Activated gamma-delta T cell treated with anti-CD3 and anti-CD28 coated beads, Interleukin-2, amount 50 U/mL, for 16 hours (primary cell): ENCODE results near the gene IRAK3.
"Not testable (repeated sequence)": the region's sequence is repeated elsewhere in the genome, so short reads cannot be mapped to it uniquely, and the experiment has no call there.

ENCODE experiments used
- DNase-seq: peaks from one replicate; pipeline ENCODE4 v3.0.0-alpha.2; 2020; ENCODE audit warnings: low read depth

Gene IRAK3

DNA sequence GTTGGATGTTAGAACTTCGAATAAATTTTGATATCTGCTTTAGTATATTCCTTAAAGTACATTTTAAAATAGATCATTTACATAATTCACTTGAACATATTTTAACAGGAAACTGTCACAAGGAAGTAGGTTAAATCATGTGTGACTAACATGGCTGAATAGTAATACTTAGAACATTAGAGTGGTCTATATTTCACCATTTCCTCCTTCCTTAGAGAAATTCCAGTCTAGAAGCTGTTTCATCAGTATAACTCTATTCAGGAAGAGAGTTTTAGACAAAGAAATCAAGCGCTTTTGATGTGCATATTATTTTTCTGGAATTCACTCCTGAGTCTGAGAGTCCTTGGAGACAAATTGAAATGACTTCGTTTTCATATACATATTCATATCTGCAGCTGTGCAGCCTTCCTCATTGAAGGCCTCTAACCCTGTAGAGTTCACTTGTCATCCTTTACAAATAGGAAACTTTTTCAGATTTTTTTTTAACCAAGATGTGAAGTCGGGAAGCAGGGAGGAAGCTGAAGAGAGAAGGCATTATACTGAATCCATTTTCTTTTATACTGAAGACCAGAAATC is 28.4 kb downstream of the IRAK3 start:
- DNase-seq: no peak

DNA sequence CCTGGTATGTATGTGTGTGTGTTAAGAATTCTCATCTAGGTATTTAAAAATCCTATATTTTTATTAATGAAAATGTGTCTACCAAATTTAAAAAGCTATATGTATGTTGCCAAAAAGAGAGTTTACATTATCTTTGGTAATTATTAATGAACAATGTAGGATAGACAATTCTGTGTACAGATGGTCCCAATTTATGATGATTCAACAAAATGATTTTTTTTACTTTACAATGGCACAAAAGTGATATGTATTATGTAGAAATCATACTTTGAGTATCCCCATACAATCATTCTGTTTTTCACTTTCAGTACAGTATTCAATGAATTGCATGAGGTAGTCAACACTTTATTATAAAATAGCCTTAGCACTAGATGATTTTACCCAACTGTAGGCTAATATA is 39.4 kb downstream of the IRAK3 start:
- DNase-seq: no peak

DNA sequence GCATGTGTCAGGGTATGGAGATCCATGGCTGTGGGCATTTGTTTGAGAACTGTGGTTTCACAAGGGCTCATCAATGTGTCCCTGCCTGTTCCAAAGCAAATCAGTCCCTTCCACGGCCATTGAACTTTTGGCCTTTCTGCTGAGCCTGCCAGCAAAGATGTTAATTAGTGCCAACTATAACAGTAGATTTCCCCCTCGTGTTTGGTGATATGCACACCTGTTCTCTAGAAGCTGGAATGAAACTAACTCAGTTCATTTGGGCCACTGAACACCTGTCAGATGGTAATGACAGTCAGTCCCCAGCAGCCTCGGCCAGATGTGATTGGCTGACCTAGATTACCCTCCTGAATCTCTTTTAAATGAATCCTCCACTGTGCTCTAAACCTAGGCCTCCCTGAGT is 43.2 kb downstream of the IRAK3 start:
- DNase-seq: no peak

DNA sequence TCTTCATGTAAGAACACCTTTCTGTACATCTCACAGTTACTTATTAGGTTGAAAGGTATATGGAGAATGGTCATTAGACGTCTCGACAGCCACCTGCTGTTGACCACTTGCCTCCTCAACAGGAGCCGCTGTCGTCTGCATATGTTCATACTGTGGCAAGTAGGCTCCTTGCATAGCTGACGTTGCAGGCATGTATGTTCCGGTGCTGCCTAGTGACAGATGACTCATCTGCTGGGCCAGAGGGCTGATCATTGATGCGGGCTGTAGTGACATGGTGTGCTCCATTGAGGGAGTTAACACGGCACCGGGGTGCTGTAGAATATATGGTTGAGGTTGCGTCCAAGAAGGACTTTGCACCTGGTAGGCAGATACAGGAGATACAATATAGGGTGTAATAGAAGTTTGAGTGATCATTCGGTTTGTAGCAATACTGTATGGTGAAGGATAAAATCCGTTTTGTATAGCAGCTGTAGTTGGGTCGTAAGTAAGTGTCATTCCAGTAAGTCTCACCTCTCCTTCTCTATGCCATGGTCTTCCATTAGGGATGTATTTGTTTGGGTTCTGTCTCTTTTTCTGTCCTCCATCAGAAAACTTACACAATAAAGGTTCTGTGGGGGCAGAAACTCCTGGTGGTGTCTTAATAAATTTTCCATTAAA is 45.2 kb downstream of the IRAK3 start:
- not testable (repeated sequence) for DNase-seq

DNA sequence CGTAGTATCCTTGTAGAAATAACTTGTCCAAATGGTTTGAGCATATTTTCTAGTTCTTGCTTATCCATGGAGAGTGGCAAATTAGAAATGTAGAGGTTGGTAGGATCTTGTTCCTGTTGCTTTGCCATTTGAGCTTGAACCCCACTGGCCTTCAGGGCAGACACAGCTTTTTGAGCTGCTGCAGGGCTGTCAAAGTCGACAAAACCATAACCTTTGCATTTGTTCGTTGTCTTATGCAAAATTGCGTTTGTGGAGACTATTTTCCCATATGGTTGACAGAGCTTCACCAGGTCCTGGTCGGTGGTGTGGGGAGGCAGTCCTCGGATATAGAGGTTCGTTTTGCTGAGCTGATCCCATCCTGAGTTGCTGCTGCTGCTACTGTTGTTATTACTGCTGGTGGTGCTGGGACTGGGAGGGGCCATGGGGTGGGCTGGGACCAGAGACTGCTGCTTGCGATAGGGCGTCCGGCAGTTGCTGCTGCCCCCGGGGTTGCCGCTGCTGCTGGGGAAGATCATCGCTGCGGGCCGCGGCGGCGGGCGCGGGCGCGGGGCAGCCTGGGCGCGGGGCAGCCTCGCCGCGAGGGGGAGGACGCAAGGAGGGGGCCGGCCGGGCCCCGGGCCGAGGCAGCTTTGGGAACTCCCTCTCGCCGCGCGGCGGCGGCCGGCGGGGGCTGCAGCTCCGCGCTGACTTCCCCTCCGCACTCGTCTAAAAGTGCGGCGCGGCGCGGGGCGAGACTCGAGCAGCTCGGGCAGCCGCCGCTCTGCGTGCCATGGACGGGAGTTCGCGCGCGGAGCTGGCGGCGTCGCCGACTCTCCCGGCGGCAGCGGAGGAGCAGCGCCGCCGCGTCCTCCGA is 46.0 kb downstream of the IRAK3 start:
- DNase-seq: peak; percentile 9

DNA sequence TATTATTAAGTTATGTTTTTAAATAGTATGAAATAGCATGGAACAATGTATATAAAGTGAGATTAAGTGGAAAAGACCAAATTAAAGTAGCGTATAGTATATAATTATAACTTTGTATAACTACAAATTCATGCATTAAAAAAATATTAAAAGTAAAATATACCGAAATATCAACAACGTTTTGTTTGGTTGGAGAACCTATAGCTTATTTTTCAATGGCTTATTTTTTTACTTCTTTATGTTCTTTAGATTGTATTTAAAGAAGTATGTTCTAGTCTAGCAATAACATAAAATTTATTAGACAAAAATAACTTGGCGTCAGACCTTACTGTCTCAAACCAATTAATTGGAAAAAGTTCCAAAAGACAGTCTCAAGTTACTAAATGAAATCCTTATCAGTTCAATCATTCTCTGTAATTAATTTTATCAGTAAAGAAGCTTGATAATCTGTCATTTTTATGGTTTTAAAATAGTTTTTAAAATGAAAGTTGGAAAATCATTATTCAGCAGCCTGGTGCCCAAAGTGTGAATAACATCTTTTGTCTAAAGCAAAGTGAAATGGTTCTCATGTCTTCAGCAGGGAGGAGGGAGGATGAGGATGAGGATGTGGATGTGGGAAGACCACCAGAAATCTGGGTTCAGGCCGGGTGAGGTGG is 46.7 kb downstream of the IRAK3 start:
- no peak for DNase-seq

DNA sequence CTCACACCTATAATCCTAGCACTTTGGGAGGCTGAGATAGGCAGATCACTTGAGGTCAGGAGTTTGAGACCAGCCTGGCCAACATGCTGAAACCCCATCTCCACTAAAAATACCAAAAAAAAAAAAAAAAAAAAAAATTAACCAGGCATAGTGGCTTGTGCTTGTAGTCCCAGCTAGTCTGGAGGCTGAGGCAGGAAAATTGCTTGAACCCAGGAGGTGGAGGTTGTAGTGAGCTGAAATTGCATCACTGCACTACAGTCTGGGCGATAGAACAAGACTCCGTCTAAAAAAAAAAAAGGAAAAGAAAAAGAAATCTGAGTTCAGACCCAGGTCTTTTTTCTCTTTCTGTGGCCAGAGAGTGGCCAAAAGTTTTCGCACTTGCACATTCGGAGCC is 47.3 kb downstream of the IRAK3 start:
- not testable (repeated sequence) for DNase-seq

DNA sequence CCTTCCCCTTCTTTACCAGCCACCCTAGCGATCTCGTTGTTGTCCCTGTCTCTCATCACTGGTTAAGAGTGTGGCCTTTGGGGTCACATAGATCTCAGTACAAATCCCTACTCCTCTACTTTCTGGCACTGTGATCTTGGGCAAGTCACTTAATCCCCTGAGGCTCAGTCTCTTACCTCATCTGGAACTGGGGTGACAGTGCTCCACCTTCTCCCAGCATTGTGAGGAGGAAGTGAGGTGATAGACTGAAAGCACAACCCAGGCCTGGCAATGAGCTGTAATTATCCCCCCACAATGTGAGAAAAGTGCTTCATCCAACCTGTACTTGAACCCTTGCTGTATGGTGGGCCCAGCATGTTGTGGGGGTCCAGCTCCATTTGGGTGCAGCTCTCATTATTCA is 48.0 kb downstream of the IRAK3 start:
- DNase-seq: no peak

DNA sequence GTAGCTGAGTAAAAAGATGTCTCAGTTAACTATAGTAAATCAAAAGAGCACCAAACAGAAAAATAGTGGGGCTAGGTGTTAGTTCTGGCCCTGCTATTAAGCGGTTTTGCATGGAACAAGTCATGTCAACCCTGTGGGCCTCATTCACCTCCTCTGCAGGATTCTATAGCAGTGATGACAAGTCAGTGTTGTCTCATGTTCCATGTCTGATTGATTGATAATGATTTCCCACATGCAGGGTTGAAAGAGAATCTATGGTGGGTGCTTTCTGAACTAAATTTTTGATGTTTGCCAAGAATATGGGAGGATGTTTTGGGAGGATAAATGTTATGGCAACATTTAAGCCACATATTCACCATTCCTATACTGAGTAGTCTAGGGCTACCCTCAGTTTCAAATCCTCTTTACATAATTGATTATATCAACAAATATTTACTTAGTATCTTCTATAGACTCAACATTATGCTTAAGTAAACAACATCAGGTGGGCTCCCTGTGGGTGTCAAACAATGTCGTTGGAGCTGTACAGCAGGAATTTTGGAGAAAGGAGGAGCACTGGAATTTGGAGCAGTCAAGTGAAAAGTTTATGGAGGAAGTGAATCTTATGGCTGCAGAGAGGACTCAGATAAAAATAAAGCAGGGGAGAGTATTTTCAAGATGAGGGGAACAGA is 48.6 kb downstream of the IRAK3 start:
- DNase-seq: no peak

DNA sequence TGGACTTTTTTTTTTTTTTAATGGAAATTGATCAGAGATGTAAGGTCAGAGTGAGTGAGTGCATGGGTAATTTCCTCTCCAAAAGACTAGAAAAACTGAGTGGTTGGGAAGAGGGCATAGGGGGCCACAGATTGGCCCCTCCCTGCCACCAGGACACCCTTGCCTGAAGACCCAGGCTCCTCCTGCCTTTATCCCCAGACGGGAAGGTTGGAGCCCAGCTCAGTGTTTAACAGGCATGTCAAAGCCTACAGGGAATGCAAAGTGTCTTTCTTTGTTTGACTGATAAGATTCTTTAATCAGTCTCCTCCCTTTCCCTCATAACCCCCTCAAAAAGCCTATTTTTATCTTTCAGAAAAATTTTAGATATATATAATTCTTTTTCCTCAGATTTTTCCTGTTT is 50.3 kb downstream of the IRAK3 start:
- no peak for DNase-seq

DNA sequence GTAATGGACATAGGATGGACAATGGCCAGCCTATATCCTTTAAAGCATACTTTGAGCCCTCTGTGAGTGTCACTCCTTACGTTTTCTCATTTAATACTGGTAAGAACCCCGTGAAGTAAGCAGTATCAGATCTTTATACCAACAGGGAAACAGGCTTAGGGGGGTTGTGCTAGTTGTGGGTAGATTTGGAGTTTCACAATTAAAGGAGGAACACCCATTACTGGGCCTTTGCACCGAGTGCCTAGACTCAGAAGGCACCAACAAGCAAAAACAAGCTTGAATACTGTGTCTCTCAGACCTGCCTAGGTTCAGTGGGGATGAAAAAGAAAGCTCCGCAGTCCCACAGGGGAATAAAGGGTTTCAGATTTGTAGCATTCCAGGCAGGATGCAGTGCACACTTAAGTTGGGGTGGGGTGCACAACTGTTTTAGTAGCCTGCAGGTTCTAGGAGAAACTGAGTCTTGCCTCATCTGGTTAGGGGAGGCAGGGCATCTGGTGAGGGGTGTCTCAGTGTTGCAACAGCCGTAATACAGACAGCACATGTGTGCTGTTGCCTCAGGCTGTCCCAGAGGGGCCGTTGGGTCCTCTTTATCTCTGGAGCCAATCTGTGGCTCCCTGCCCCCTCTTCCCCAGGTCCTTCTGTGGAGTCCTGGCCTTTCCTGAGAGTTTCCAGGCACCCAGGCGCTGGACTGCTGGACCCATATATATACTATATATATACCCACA is 51.2 kb downstream of the IRAK3 start:
- DNase-seq: no peak

DNA sequence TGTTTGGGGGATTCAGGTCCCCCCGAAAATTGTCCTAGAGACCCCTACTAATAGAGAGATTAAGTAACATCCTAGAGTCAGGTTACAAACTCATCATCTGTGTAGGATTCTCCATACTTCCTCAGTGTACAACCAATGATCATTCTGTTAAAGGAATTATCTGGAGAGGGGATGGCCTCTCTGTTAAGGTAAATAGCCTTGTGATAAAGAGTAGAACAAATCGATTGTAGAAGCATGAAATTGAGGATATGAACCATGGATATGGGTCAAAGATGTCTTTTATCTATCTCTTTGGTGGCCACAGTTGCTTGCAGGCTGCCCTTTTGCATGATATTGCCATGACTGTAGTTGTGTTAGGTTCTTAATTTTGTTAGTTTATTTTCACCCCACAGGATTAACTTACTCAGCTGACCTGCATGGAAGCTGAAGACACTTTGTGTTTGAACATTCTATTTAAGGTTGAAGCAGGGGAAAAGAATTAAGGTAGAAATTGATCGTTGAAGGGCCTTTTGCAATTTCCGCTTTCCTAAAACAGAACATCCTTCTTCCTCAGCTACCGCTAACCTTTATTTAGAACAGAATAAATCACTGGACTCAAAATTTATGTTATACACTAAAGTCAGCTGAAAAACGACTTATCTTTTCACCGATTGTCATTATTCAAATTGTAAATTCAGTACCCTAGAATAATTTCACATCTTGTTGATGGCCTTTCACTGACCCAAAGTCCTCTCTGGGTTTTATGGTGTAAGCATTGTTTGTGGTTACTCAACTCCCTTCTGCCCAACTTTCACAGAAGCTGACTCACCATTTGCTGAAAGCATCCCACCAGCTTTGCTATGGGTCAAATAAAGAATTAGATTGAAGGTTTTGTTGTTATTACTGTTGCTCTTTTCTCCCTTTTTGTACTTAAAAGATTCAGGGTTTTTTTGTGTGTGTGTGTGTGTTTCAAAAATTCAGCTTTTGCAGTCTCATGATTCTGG is 52.3 kb downstream of the IRAK3 start:
- no peak for DNase-seq

DNA sequence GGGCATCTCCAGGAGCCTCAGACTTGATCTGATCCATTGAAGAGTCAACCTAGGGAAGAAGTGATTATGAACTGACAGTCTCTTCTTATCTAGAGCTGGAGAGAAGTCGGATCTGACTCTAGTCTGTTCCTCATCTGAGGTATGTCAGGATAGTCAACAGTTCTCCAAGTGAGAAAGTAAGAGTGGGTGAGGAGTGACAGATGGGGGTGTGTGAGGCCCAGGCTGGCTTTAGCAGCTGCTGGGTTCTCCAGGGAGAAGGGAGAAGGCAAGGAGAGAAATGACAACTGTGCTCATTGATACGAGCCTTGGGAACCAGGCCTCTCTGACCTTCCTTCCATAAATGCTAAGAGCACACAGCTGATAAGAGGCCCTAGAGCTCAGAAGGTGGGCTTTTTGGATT is 53.3 kb downstream of the IRAK3 start:
- DNase-seq: no peak

DNA sequence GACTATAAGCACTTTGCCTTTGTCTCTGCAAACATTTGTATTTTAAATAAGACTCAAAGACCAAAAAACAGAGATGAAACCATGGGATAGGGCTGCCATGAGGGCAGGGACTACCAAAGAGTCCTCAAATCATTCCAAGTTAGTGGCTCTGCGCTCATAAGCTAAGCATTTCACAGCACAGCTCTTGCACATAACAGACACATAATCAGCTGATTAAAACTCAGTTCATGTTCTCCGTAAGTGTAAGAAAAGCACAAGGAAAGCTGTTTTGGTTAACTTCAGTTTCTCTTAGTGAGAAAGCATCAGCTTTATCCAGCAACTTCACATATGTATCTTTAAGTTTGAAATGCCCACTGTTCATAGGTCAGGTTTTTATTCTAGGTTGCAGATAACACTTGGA is 54.9 kb downstream of the IRAK3 start:
- no peak for DNase-seq

DNA sequence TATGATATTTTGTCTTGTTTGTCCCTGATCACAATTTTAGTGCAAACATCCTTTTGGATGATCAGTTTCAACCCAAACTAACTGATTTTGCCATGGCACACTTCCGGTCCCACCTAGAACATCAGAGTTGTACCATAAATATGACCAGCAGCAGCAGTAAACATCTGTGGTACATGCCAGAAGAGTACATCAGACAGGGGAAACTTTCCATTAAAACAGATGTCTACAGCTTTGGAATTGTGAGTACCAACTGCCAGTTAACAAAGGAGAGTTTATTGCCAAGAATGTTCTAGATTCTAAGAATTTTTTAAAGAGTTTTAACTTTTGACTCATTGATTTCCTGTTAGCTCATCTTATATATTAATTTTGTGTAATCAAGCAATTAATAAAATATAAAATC is 55.4 kb downstream of the IRAK3 start:
- no peak for DNase-seq

DNA sequence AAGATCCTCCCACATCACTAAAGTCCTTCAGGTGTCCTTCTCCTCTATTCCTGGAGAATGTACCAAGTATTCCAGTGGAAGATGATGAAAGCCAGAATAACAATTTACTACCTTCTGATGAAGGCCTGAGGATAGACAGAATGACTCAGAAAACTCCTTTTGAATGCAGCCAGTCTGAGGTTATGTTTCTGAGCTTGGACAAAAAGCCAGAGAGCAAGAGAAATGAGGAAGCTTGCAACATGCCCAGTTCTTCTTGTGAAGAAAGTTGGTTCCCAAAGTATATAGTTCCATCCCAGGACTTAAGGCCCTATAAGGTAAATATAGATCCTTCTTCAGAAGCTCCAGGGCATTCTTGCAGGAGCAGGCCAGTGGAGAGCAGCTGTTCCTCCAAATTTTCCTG is 58.7 kb downstream of the IRAK3 start:
- no peak for DNase-seq

DNA sequence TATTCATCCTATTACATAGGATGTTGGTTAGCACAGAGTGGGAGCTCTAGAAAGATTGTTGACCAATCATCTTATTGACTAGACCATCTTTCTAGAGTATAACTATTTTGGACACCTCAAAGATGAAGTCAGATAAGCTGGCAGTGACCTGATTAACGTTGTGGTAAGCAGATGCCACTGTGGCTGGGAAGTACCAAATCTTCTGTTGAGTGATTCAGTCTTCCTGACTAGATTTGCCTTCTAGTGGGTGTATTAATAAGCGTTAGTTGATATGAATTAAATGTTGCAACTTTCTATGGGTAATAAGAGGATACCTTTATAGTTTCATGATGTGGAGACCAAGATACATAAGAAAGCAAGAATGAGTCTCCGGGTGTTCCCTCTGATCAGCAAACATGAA is 62.0 kb downstream of the IRAK3 start:
- no peak for DNase-seq

DNA sequence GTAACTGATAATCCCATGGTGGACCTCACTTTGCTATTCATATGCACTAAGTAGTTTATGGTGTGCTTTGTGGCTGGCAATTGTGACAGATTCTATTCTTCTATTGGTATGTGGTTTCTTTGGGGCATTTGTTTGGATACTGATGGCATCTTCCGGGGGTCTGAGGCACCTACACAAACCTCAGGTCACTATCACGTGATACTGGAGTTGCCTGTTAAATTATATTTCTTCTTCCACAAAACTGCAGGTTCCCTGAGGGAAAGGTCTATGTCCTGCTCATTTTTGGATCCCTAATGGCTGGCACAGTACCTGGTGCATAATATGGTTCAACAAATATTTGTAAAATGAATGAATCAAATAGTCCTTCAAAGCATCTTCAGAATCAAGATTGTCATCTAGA is 63.8 kb downstream of the IRAK3 start:
- DNase-seq: no peak

DNA sequence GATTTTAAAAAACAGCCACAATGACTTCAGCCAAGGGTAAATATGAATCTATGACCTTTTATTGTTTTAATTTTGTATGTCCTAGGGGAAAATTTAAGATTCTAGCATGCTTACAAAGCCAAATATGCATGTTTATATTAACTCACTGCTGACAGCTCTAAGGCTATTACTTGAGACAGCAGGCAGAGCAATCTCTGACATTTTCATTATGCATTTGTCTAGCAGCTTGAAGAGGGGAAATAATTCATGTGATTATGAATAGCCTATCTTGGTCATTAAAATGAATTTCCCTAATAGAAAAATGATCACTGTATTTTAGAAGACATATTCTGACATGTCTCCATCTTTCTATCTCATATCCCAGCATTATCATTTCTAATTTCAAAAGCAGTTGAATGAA is 66.7 kb downstream of the IRAK3 start:
- DNase-seq: no peak

DNA sequence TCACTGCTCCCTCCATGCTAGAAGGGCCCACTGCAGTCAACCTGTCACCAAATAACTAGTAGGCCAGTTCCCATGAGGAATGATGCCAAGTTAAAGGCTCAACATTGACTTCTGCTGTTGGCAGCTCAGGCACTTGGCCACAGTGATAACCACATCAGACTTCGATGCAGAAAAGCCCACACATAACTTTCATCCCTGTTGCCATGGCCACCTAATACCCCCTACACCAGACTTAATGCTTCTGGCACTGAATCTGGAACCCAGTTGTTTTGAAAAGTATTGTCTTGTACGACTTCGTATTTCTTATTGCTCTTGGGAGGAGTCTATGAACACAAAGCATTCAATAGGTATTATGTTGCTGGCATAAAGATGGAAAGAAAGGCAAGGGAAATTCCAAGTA is 69.0 kb downstream of the IRAK3 start:
- DNase-seq: no peak
